Pancreas (tissue), 10 donors: ENCODE results near the gene KCNMA1. TPM values are rescaled to one million over a fixed set of nuclear protein-coding genes. Genes with fewer than 3 reads are reported as not detected.

Experiments
- ATAC-seq, 4 donors: fragments of 200-7000 bp; cut with Tn5 transposase; one replicate each; pipeline versions ENCODE4 v1.8.0 to v1.9.1; 2020; ENCODE audit warnings: mild to moderate bottlenecking in 4 of 4, moderate library complexity in 4 of 4
- DNase-seq, 6 donors: peaks; one replicate each; pipeline ENCODE4 v3.0.0-alpha.2; 2020
- FAIRE-seq: peaks from 2 replicates; lab custom pipeline; 2012; peaks lifted over from hg19 to GRCh38; lab: Jason Lieb, UNC
- H3K27ac ChIP-seq, 4 donors: fragments of 200-600 bp; sonication (generic); 1 replicate in 3 of 4; 2 replicates in 1 of 4; pipeline versions ENCODE4 v1.5.0 to v1.8.0; 2020
- H3K27me3 ChIP-seq, 4 donors: fragments of 200-600 bp; one replicate each; pipeline ENCODE4 v1.8.0; 2021
- H3K36me3 ChIP-seq, 3 donors: fragments of 200-600 bp; sonication (generic) in 1 of 3; one replicate each; pipeline versions ENCODE4 v1.5.0 to v1.8.0; 2020 to 2021
- H3K4me1 ChIP-seq, 3 donors: fragments of 200-600 bp; one replicate each; pipeline ENCODE4 v1.8.0; 2021
- H3K4me3 ChIP-seq, 4 donors: fragments of 200-600 bp; sonication (generic) in 2 of 4; one replicate each; pipeline versions ENCODE4 v1.5.0 to v1.8.0; 2020 to 2021
- H3K9me3 ChIP-seq, 4 donors: fragments of 200-600 bp; one replicate each; pipeline ENCODE4 v1.8.0; 2021
- CTCF ChIP-seq, 4 donors: fragments of 200-600 bp; sonication (generic) in 3 of 4; IDR thresholded peaks; one replicate each; pipeline versions ENCODE4 v1.5.0 to v1.8.0; 2021; ENCODE audit warnings: antibody characterized with exemption in 4 of 4
- WGBS, 2 donors: extraction: QIAGEN DNeasy Blood & Tissue Kit; methylation state at CpG; one replicate each; pipeline ENCODE4 v1.1.7; 2013; 5-methylcytosine and 5-hydroxymethylcytosine counted together
- intact Hi-C, 3 donors: fragments of 100-400 bp; cut with DNase I; formaldehyde crosslinking; loops; one replicate each; pipeline versions ENCODE4 v1.11.1 to v1.14.2; 2022
- polyA plus RNA-seq, 2 donors: library from polyadenylated mRNA; stranded (reverse); fragments of 200-250 nt; gene quantifications; one replicate each; pipeline ENCODE4 v1.2.3, GENCODE V29; 2013
- total RNA-seq, 6 donors: library from RNA; stranded (reverse); fragmentation: NEBNext Ultra II Directional in 4 of 6; extraction: Animal tissue kit (Norgen Biotek cat#: 25700) in 4 of 6; gene quantifications; one replicate each; pipeline versions ENCODE4 v1.2.1 to v1.2.4, GENCODE V29; 2021 to 2023
- donor health status: healthy with polysubstance abuse.
- donor health status: DM: no; HTN: no; CAD: no; lungs with moderate emphysema.
- donor health status: DM: no; HTN: no; CAD: no.
- donor health status: control.
- donor health status: control.
- donor health status: Bipolar disorder and iron deficiency.
- donor health status: DM: yes; HTN: yes; CAD: no.
- donor health status: DM: no; HTN: no; CAD: no.
- donor health status: DM: no; HTN: no; CAD: no.
- donor health status: DM: yes; HTN: yes; CAD: no.

Gene KCNMA1
- total and polyA plus RNA-seq, 8 donors = 3.5 to 19.4 (median 9.3) TPM

- ATAC-seq = no peak
- 71 to 85% methylated on average over 1 of the region's 1 CpG for WGBS, 2 donors
- intact Hi-C loops = no loop called here
- Histone ChIP-seq H3K4me1 (peaks cover 19 to 25% (median 20%) of the 10 kb centered on the region in 3 donors), H3K27me3 (no peaks in the 10 kb centered on the region), H3K27ac (no peak overlapping the region), H3K9me3 (no peaks in the 10 kb centered on the region), H3K4me3 (no peak overlapping the region), H3K36me3 (no peaks in the 10 kb centered on the region)
- DNase-seq = no peak
- no peak for FAIRE-seq
- TF ChIP-seq CTCF (IDR thresholded peaks at IDR 0.05) = no peak
Measured at GRCh38 chr10:77285529-77286182, 352.0 kb downstream of the KCNMA1 start.

DNA sequence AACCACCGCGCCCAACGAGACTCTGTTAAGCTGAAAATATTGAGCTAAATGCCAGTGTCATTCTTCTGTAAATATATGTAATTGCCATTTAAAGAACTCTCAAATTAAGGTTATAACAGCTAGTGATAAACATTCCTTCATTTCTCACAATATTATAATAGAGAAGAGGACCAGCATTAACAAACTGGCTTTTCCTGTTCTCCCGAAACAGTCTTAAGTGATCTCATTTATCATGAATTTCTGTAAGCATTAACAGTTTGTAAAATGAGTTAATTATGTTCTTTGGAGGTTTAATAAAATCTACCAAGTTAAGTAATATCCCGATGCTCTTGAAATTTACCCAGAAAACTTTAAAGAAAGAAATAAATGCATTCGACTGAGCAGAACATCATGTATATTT, 352.8 kb downstream of the KCNMA1 start:
- Histone ChIP-seq H3K36me3 (no peaks in the 10 kb centered on the region), H3K9me3 (no peaks in the 10 kb centered on the region), H3K27ac (no peak overlapping the region), H3K27me3 (no peaks in the 10 kb centered on the region), H3K4me3 (no peak overlapping the region), H3K4me1 (peaks cover 19 to 25% (median 20%) of the 10 kb centered on the region in 3 donors)
- ATAC-seq (peak in 1 of 4 donors; percentile 17), DNase-seq (no peak), FAIRE-seq (no peak)
- WGBS, 2 donors = 35 to 36% methylated on average over 6 of the region's 6 CpGs
- no peak for TF ChIP-seq CTCF (IDR thresholded peaks at IDR 0.05)
- intact Hi-C loops = no loop called here

- Histone ChIP-seq H3K4me3 (no peak overlapping the region), H3K27me3 (no peaks in the 10 kb centered on the region), H3K4me1 (peaks cover 19 to 25% (median 20%) of the 10 kb centered on the region in 3 donors), H3K27ac (no peak overlapping the region), H3K9me3 (no peaks in the 10 kb centered on the region), H3K36me3 (no peaks in the 10 kb centered on the region)
- 64 to 73% methylated on average over 3 of the region's 3 CpGs for WGBS, 2 donors
- ATAC-seq = no peak
- FAIRE-seq = no peak
- TF ChIP-seq CTCF (IDR thresholded peaks at IDR 0.05) = no peak
- DNase-seq = no peak
- intact Hi-C loops = no loop called here
Measured at GRCh38 chr10:77283326-77283725, 354.3 kb downstream of the KCNMA1 start.

DNA sequence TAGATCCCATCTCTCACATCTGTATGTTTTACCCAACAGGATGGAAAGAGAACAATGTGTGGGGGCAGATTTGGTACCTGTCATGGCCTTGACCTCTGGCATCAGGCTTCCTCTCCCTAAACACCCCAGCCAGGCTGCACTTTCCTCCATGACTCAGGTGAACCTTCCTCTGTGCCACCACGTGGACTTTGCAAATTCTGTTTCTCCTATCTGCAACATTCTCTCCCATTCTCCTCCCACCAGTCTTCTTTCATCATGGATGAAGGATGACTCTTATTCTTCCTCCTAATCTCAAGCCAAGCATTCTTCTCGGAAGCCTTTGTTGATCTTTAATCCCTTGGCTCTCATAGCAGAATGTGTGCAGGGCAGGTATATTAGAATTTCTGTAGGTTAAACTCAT, 355.4 kb downstream of the KCNMA1 start:
- H3K4me1 ChIP-seq = peaks cover 16 to 19% (median 18%) of the 10 kb centered on the region in 3 donors
- no peak overlapping the region for H3K27ac ChIP-seq
- H3K9me3 ChIP-seq = no peaks in the 10 kb centered on the region
- 66 to 70% methylated on average over 2 of the region's 2 CpGs for WGBS, 2 donors
- FAIRE-seq = no peak
- H3K4me3 ChIP-seq = no peak overlapping the region
- no peak for DNase-seq
- no peak for ATAC-seq
- H3K36me3 ChIP-seq = no peaks in the 10 kb centered on the region
- H3K27me3 ChIP-seq = no peaks in the 10 kb centered on the region
- no peak for TF ChIP-seq CTCF (IDR thresholded peaks at IDR 0.05)
- intact Hi-C loops = no loop called here

DNA sequence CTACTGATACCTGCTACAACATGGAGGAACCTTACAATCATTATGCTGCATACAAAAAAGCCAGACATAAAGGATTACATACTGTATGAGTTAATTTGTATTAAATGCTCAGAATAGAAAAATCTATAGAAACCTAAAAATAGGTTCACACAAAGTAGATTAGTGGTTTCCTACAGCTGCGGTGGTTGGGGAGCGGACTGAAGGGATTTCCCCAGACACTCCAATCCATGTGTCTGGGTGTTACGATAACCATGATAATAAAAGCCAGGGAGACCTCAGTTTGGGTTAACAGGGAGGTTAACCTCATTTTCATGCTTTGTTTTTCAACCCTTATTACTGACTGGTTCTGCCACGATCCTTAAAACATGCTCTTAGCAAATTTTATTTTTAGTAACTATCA, 355.9 kb downstream of the KCNMA1 start:
- no peak overlapping the region for H3K4me3 ChIP-seq
- no peak for TF ChIP-seq CTCF (IDR thresholded peaks at IDR 0.05)
- no peak for ATAC-seq
- intact Hi-C loops = no loop called here
- no peaks in the 10 kb centered on the region for H3K27me3 ChIP-seq
- H3K9me3 ChIP-seq = no peaks in the 10 kb centered on the region
- peaks cover 11 to 19% (median 14%) of the 10 kb centered on the region in 3 donors for H3K4me1 ChIP-seq
- no peak overlapping the region for H3K27ac ChIP-seq
- no peak for FAIRE-seq
- 82% methylated on average over 4 of the region's 4 CpGs for WGBS, 2 donors
- no peak for DNase-seq
- H3K36me3 ChIP-seq = no peaks in the 10 kb centered on the region
